ENCODE data around the gene ACOT4.
A peak's percentile ranks its signal among the peaks of the same experiment; 100 is the strongest.
"Not testable (repeated sequence)": the region's sequence is repeated elsewhere in the genome, so short reads cannot be mapped to it uniquely, and the experiment has no call there.

ACOT4 gene

GRCh38 chr14:73627151-73627558 lies 35.5 kb downstream of the ACOT4 start:
- DNase-seq (ENCODE audit: extremely low spot score, insufficient read length, low read depth) (no peak), FAIRE-seq (no peak)

DNA sequence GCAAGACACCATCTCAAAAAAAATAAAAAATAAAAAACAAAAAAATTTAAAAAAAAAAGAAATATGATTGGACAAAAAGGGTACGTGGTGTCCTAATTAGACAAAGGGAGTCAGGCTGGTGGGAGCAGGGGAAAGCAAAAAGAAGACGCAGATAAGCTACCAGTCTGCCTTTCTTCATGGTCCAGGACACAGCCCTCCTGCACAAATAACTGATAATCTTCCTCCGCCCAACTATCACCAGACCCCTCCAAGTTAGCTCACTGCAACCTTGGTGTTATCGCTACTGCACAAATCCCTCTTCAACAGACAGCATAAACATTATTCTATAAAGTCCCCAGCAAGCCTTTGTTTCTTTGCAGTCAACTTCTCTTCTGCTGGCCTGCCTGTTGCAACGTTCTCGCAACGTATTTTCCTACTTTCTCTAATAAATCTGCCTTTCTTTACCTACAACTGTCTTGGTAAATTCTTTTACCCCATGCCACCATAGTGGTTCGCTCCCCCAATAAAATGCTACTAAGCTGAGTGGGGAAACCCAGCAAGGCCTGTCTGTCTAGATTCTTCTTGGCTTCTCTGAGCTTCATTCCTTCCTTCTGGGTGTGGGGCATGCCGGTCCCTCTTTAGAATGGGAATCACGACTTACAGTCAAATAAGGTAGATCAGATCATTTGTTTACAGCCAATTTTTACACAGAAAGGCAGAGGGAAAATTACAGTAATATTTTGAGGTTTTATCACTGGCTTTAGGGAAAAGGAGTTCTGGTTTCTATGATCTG lies 38.5 kb downstream of the ACOT4 start:
- FAIRE-seq = no peak
- no peak for DNase-seq (ENCODE audit: extremely low spot score, insufficient read length, low read depth)

GRCh38 chr14:73633116-73634010 lies 41.7 kb downstream of the ACOT4 start:
- DNase-seq (ENCODE audit: extremely low spot score, insufficient read length, low read depth) (peak; percentile 35), FAIRE-seq (peak; percentile 93)

DNA sequence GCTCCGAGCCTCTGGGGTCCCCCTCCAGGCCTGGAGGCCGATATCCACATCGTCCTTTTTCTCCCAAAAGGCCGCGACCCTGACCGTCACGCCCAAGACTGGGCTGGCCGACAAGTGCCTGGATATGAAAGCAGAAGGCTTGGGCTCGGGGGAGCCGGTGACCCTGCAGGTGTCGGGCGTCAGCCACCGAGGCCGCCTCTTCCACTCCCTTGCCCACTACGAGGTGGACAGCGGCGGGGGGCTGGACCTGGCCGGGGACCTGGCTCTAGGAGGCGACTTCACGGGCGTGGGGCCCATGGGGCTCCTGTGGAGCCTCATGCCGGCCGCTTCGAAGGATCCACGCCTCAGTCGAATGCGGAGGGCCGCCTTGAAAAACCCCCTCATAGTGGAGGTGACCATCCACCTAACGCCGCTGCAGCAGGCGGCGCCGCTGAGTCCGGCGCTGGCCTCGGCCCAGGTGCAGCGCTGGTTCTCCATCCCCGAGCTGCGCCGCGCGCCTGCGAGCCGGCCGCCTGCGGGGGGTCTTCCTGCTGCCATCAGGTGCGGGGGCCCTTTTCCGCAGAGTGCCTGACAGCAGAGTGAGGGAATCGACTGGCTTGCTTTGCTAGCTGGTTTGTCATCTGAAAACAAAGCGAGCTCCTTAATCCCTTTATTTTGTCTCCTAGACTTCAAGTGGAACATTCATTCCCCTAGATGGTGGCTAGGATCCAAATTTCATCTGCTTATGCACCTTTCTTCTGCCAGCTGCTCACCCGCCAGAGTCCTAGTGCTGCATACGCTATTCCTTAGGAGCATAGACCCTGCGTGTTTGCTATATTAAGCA lies 42.5 kb downstream of the ACOT4 start:
- FAIRE-seq = no peak
- no peak for DNase-seq (ENCODE audit: extremely low spot score, insufficient read length, low read depth)

- not testable (repeated sequence) for FAIRE-seq; DNase-seq (ENCODE audit: extremely low spot score, insufficient read length, low read depth)
Measured at GRCh38 chr14:73636355-73636754, 44.7 kb downstream of the ACOT4 start.

DNA sequence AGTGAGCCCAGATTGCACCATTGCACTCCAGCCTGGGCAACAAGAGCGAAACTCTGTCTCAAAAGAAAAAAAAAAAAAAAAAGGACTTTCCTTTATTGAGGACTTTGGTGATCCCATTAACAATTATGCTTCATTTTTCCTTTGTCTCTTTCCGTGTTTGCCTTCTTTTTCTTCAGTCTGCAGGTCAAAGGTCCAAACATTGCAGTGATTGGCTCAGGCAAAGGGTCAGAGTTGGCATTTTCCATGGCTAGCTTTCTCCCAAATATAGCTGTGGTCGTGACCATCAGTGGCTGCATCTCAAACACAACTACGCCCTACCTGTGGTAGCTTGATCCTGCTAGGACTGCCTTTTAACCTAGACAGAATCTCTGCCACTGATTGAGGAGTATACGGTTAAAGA lies 46.2 kb downstream of the ACOT4 start:
- DNase-seq (ENCODE audit: extremely low spot score, insufficient read length, low read depth) (no peak), FAIRE-seq (no peak)

DNA sequence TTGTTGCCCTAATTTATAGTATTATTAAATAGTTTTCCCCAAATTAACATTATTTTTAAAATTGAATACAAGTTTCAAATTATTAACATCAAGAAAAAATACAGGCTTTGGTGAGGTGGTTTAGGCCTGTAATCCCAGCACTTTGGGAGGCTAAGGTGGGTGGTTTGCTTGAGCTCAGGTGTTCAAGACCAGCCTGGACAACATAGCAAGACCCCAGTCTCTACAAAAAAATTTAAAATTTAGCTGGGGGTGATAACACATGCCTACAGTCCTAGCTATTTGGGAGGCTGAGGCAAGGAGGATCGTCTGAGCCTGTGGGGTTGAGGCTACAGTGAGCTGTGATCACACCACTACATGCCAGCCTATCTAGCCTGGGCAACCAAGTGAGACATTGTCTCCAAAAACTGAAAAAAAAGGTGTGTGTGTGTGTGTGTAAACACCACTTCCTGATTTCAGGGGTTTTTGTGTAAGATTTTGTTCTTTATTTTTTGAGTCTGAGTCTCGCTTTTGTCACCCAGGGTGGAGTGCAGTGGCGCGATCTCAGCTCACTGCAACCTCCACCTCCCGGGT lies 49.2 kb downstream of the ACOT4 start:
- no peak for DNase-seq (ENCODE audit: extremely low spot score, insufficient read length, low read depth)
- FAIRE-seq = no peak

DNA sequence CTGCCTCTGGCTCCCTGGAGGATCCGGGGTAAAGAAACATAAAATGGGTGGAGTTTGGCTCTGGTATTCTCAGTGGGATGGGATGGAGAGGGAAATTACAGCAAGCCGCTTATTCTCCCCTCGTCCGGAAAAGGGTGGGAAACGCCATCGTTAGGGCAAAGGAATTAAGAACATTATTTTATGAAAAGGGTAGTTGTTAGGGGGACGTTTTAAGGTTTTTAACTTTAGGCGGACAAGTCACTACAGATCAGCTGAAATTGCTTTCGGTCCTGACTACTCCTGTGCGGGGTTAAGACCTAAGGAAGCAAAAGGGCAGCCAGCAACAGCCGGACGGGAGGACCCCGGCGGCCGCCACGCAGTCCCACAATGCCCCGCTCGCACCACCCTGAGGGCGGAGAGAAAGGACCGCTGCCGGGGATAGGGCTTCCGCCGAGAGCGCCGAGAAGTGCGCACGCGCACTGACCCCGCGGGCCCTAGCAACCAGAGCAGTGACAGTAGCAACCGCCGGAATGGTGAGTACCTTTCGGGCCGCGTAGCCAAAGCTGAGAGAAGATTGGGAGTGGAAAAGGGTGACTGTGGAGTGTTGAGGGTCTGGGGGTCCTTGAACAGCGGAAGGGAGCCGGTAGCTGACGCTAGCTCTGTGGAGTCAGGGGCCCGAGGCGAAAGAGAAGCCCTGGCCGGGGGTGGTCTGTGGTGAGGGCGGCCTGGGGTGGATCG lies 53.0 kb downstream of the ACOT4 start, which contains the start of gene DNAL1:
DNAL1 (plus strand) TSS at position 456 of the 717 bp plus-strand sequence; CDS start at position 510, 54 bp downstream.
- peak; percentile 98 for DNase-seq (ENCODE audit: extremely low spot score, insufficient read length, low read depth)
- peak; percentile 97 for FAIRE-seq

GRCh38 chr14:73645248-73645610 lies 53.6 kb downstream of the ACOT4 start:
- no peak for FAIRE-seq
- DNase-seq (ENCODE audit: extremely low spot score, insufficient read length, low read depth) = no peak
